Activated CD4-positive, alpha-beta T cell treated with anti-CD3 and anti-CD28 coated beads, Interleukin-2, amount 50 U/mL, for 48 hours (primary cell): ENCODE data around the gene NBPF1.
"Not testable (repeated sequence)": the region's sequence is repeated elsewhere in the genome, so short reads cannot be mapped to it uniquely, and the experiment has no call there.

Experiments
- DNase-seq, 2 experiments: peaks; one replicate each; pipeline ENCODE4 v3.0.0-alpha.2; 2020

The NBPF1 gene

GRCh38 chr1:16621681-16622315 lies 8.4 kb upstream of the NBPF1 start:
- not testable (repeated sequence) for DNase-seq

- no peak for DNase-seq
These were observed 7.9 kb upstream of the NBPF1 start for GRCh38 chr1:16621300-16621658.

GRCh38 chr1:16619803-16620501 lies 6.6 kb upstream of the NBPF1 start:
- not testable (repeated sequence) for DNase-seq

GRCh38 chr1:16618719-16619118 lies 5.4 kb upstream of the NBPF1 start:
- no peak for DNase-seq

GRCh38 chr1:16617778-16618580 lies 4.6 kb upstream of the NBPF1 start:
- DNase-seq, result no peak

GRCh38 chr1:16617114-16617631 lies 3.8 kb upstream of the NBPF1 start:
- no peak for DNase-seq

- no peak for DNase-seq
These were observed 2.2 kb upstream of the NBPF1 start for GRCh38 chr1:16615253-16616252.

GRCh38 chr1:16614361-16615252 lies 1.2 kb upstream of the NBPF1 start:
- DNase-seq, result no peak

- DNase-seq, result peak; percentile 39 to 44
These were observed 812 bp downstream of the NBPF1 start for GRCh38 chr1:16612332-16613172.

- not testable (repeated sequence) for DNase-seq
These were observed 1.4 kb downstream of the NBPF1 start for GRCh38 chr1:16611981-16612331.

GRCh38 chr1:16611164-16611563 lies 2.2 kb downstream of the NBPF1 start:
- DNase-seq, result not testable (repeated sequence)

- DNase-seq, result not testable (repeated sequence)
These were observed 2.8 kb downstream of the NBPF1 start for GRCh38 chr1:16610553-16610952.

- not testable (repeated sequence) for DNase-seq
These were observed 3.6 kb downstream of the NBPF1 start for GRCh38 chr1:16609761-16610160.

- DNase-seq, result no peak
These were observed 4.4 kb downstream of the NBPF1 start for GRCh38 chr1:16608838-16609560.

- DNase-seq, result not testable (repeated sequence)
These were observed 5.2 kb downstream of the NBPF1 start for GRCh38 chr1:16607853-16608815.

- DNase-seq, result no peak
These were observed 5.9 kb downstream of the NBPF1 start for GRCh38 chr1:16607433-16607851.

- not testable (repeated sequence) for DNase-seq
These were observed 6.5 kb downstream of the NBPF1 start for GRCh38 chr1:16606666-16607432.
